GM18867 (cell line): ENCODE data around the gene ISG20.
A peak's percentile ranks its signal among the peaks of the same experiment; 100 is the strongest.

Experiments used
- ATAC-seq: cut with Tn5 transposase; IDR thresholded peaks from one replicate; pipeline ENCODE4 v1.9.1; 2021; ENCODE audit warnings: mild to moderate bottlenecking, moderate library complexity; ENCODE audit not compliant: unreplicated experiment

ISG20 gene

GRCh38 chr15:88638626-88639372 is at the start of gene ISG20:
ISG20 (plus strand) TSS chr15:88639016; CDS start chr15:88639367, 351 bp downstream.
- ATAC-seq = peak; percentile 66

- no peak for ATAC-seq
Measured at GRCh38 chr15:88590759-88591158, 48.1 kb upstream of the ISG20 start.

- ATAC-seq = no peak
Measured at GRCh38 chr15:88591384-88591783, 47.4 kb upstream of the ISG20 start.

GRCh38 chr15:88603885-88604284 is 34.9 kb upstream of the ISG20 start:
- ATAC-seq = no peak

- no peak for ATAC-seq
Measured at GRCh38 chr15:88604381-88605188, 34.2 kb upstream of the ISG20 start.

- ATAC-seq = no peak
Measured at GRCh38 chr15:88605189-88606069, 33.4 kb upstream of the ISG20 start.

- ATAC-seq = no peak
Measured at GRCh38 chr15:88606070-88606794, 32.6 kb upstream of the ISG20 start.

- no peak for ATAC-seq
Measured at GRCh38 chr15:88607951-88608350, 30.9 kb upstream of the ISG20 start.

GRCh38 chr15:88608607-88609181 is 30.1 kb upstream of the ISG20 start:
- no peak for ATAC-seq

GRCh38 chr15:88609344-88610090 is 29.3 kb upstream of the ISG20 start:
- ATAC-seq = no peak

- ATAC-seq = no peak
Measured at GRCh38 chr15:88610701-88611231, 28.1 kb upstream of the ISG20 start.

GRCh38 chr15:88612186-88612796 is 26.5 kb upstream of the ISG20 start:
- no peak for ATAC-seq

GRCh38 chr15:88613074-88613944 is 25.5 kb upstream of the ISG20 start:
- no peak for ATAC-seq

- peak; percentile 68 for ATAC-seq
Measured at GRCh38 chr15:88615303-88616107, 23.3 kb upstream of the ISG20 start.

GRCh38 chr15:88616240-88616639 is 22.6 kb upstream of the ISG20 start:
- ATAC-seq = no peak

- ATAC-seq = no peak
Measured at GRCh38 chr15:88617031-88617722, 21.6 kb upstream of the ISG20 start.
